Liver (tissue), 9 donors: Measurements from ENCODE around the gene STOX2. TPM values are rescaled to one million over a fixed set of nuclear protein-coding genes. Genes with fewer than 3 reads are reported as not detected.

Experiments
- DNase-seq: peaks from one replicate; pipeline ENCODE4 v3.0.0-alpha.2; 2017; ENCODE audit warnings: low spot score
- H3K27ac ChIP-seq, 2 donors: one replicate each; pipeline ENCODE4 v1.7.0; 2013; ENCODE audit warnings: inconsistent platforms in 2 of 2, low read length in 2 of 2, control low read depth in 1 of 2, low read depth in 1 of 2, mild to moderate bottlenecking in 1 of 2
- H3K27me3 ChIP-seq, 4 donors: one replicate each; pipeline versions ENCODE4 v1.6.1 to v1.7.0; 2013; ENCODE audit warnings: low read length in 3 of 4, inconsistent platforms in 1 of 4, mild to moderate bottlenecking in 1 of 4, moderate library complexity in 1 of 4; ENCODE audit not compliant: control insufficient read depth in 4 of 4, insufficient read depth in 4 of 4
- H3K36me3 ChIP-seq, 4 donors: one replicate each; pipeline versions ENCODE4 v1.6.1 to v1.7.0; 2013; ENCODE audit warnings: low read length in 3 of 4, mild to moderate bottlenecking in 3 of 4, low read depth in 1 of 4, moderate library complexity in 1 of 4; ENCODE audit not compliant: control insufficient read depth in 4 of 4, insufficient read depth in 3 of 4
- H3K4me1 ChIP-seq, 4 donors: one replicate each; pipeline versions ENCODE4 v1.6.1 to v1.7.0; 2013; ENCODE audit warnings: low read length in 3 of 4, mild to moderate bottlenecking in 3 of 4, moderate library complexity in 1 of 4; ENCODE audit not compliant: control insufficient read depth in 4 of 4, insufficient read depth in 4 of 4
- H3K4me3 ChIP-seq, 3 donors: one replicate each; pipeline versions ENCODE4 v1.6.1 to v1.7.0; 2013; ENCODE audit warnings: low read length in 3 of 3, control low read depth in 1 of 3, low read depth in 1 of 3, mild to moderate bottlenecking in 1 of 3
- H3K9ac ChIP-seq, 2 donors: one replicate each; pipeline ENCODE4 v1.7.0; 2013; ENCODE audit warnings: low read length in 2 of 2, mild to moderate bottlenecking in 2 of 2, moderate library complexity in 2 of 2, control low read depth in 1 of 2, low read depth in 1 of 2
- H3K9me3 ChIP-seq, 4 donors: one replicate each; pipeline versions ENCODE4 v1.6.1 to v1.7.0; 2013; ENCODE audit warnings: low read length in 3 of 4; ENCODE audit not compliant: control insufficient read depth in 4 of 4
- CTCF ChIP-seq: fragments of 150-350 bp; IDR thresholded peaks from 2 replicates; pipeline ENCODE4 v1.5.1; 2017; ENCODE audit warnings: improper control_type of control experiment, low read depth, low read length; ENCODE audit not compliant: missing input control
- EGR1 ChIP-seq, 2 donors: IDR thresholded peaks; 2 replicates each; pipeline ENCODE4 v1.6.1; 2016 to 2018; ENCODE audit warnings: antibody characterized with exemption in 2 of 2, low read depth in 2 of 2
- FOXA1 ChIP-seq: IDR thresholded peaks from 2 replicates; pipeline ENCODE4 v1.6.1; 2016; ENCODE audit warnings: antibody characterized with exemption
- FOXA2 ChIP-seq: IDR thresholded peaks from 2 replicates; pipeline ENCODE4 v1.6.1; 2016; ENCODE audit warnings: antibody characterized with exemption
- GABPA ChIP-seq, 2 donors: IDR thresholded peaks in 1 of 2; conservative IDR thresholded peaks in 1 of 2; 2 replicates each; pipeline ENCODE4 v1.6.1; 2016; ENCODE audit warnings: antibody characterized with exemption in 2 of 2, mild to moderate bottlenecking in 1 of 2, moderate library complexity in 1 of 2
- HNF4A ChIP-seq, 2 donors: conservative IDR thresholded peaks; 2 replicates each; pipeline ENCODE4 v1.6.1; 2016; ENCODE audit warnings: antibody characterized with exemption in 2 of 2, mild to moderate bottlenecking in 2 of 2
- JUND ChIP-seq, 2 donors: IDR thresholded peaks; 2 replicates each; pipeline ENCODE4 v1.6.1; 2016; ENCODE audit warnings: antibody characterized with exemption in 2 of 2
- NR2F2 ChIP-seq: IDR thresholded peaks from 2 replicates; pipeline ENCODE4 v1.6.1; 2016; ENCODE audit warnings: antibody characterized with exemption
- RAD21 ChIP-seq, 2 donors: IDR thresholded peaks; 2 replicates each; pipeline ENCODE4 v1.6.1; 2016; ENCODE audit warnings: antibody characterized with exemption in 2 of 2, mild to moderate bottlenecking in 2 of 2
- RXRA ChIP-seq, 2 donors: IDR thresholded peaks; 2 replicates each; pipeline ENCODE4 v1.6.1; 2017 to 2018; ENCODE audit warnings: antibody characterized with exemption in 2 of 2, mild to moderate bottlenecking in 1 of 2
- SP1 ChIP-seq: IDR thresholded peaks from 2 replicates; pipeline ENCODE4 v1.6.1; 2018; ENCODE audit warnings: antibody characterized with exemption, mild to moderate bottlenecking
- TAF1 ChIP-seq: conservative IDR thresholded peaks from 2 replicates; pipeline ENCODE4 v1.6.1; 2016; ENCODE audit warnings: antibody characterized with exemption, mild to moderate bottlenecking
- YY1 ChIP-seq: IDR thresholded peaks from 2 replicates; pipeline ENCODE4 v1.6.1; 2016; ENCODE audit warnings: antibody characterized with exemption, mild to moderate bottlenecking
- ZBTB33 ChIP-seq: IDR thresholded peaks from 2 replicates; pipeline ENCODE4 v1.6.1; 2016; ENCODE audit warnings: antibody characterized with exemption
- WGBS: extraction: QIAGEN DNeasy Blood & Tissue Kit; methylation state at CpG from one replicate; pipeline ENCODE4 v1.1.7; 2013; 5-methylcytosine and 5-hydroxymethylcytosine counted together
- polyA plus RNA-seq, 2 donors: library from polyadenylated mRNA; stranded (reverse) in 1 of 2; unstranded in 1 of 2; fragments of 200-250 nt in 1 of 2; fragments of >200 nt in 1 of 2; fragmentation: Nextera tagmentation in 1 of 2; extraction: Ambion mirVana in 1 of 2; gene quantifications; one replicate each; pipeline versions ENCODE4 v1.2.1 to v1.2.3, GENCODE V29; 2013 to 2015
- total RNA-seq, 2 donors: library from RNA; depleted of rRNA; stranded (reverse); fragments of >200 nt; gene quantifications; one replicate each; pipeline ENCODE4 v1.2.3, GENCODE V29; 2014
- TF ChIP-seq, protein P1 (sequence below): IDR thresholded peaks from 2 replicates; pipeline ENCODE4 v1.6.1; 2016; ENCODE audit warnings: antibody characterized with exemption
- donor health status: healthy.
- donor health status: healthy.
- donor health status: healthy.
- donor health status: healthy.
- donor health status: healthy.

STOX2 gene
- total and polyA plus RNA-seq, 4 donors: 1.4 to 12.6 (median 1.6) TPM

DNA sequence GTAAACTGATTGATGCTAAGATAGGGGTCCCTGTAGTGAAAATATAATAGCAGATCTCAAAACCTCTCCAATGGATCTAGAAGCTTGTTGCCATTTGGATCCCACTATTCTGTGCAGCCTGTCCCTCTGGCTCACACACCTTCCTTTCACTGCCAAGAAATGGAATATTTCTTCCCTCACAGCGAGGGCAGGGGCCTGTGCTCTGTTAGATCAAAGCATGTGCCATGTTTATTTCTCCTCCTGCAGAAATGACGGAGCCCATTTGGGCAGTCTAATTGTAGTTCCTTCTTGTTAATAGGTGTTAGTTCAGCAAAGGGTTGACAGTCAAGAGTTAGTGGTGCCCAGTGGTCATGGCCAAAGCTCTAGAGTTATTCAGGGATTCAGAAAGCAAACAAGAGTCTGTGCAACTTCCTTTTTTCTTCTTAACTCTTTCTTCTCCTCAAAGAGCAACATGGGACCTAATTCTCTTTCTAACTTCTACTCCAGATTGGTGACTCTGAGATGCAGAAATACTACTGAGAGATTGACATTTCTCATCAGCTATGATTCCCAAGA, 106.8 kb downstream of the STOX2 start:
- DNase-seq: no peak
- Histone ChIP-seq H3K9ac (no peak overlapping the region), H3K36me3 (peaks cover 0 to 5% (median 1%) of the 10 kb centered on the region in 4 donors), H3K9me3 (no peaks in the 10 kb centered on the region), H3K27me3 (no peaks in the 10 kb centered on the region), H3K4me1 (no peaks in the 10 kb centered on the region), H3K4me3 (no peak overlapping the region), H3K27ac (no peak overlapping the region)
- WGBS: 79% methylated on average over 2 of the region's 2 CpGs
- TF ChIP-seq YY1: no peak
- TF ChIP-seq GABPA (IDR thresholded peaks at IDR 0.05 in 1 of 2, conservative IDR thresholded peaks at IDR 0.05 in 1 of 2): no peak
- TF ChIP-seq FOXA1: no peak
- no peak for TF ChIP-seq CTCF
- no peak for TF ChIP-seq TAF1
- no peak for TF ChIP-seq RAD21 (IDR thresholded peaks at IDR 0.05)
- no peak for TF ChIP-seq SP1
- TF ChIP-seq ZBTB33: no peak
- no peak for TF ChIP-seq FOXA2
- TF ChIP-seq RXRA (IDR thresholded peaks at IDR 0.05): no peak
- TF ChIP-seq, protein P1, sequence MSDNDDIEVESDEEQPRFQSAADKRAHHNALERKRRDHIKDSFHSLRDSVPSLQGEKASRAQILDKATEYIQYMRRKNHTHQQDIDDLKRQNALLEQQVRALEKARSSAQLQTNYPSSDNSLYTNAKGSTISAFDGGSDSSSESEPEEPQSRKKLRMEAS: no peak
- no peak for TF ChIP-seq JUND (IDR thresholded peaks at IDR 0.05)
- no peak for TF ChIP-seq EGR1 (IDR thresholded peaks at IDR 0.05; ENCODE audit: low read depth in 2 of 2)
- no peak for TF ChIP-seq NR2F2
- TF ChIP-seq HNF4A (conservative IDR thresholded peaks at IDR 0.05): no peak

DNA sequence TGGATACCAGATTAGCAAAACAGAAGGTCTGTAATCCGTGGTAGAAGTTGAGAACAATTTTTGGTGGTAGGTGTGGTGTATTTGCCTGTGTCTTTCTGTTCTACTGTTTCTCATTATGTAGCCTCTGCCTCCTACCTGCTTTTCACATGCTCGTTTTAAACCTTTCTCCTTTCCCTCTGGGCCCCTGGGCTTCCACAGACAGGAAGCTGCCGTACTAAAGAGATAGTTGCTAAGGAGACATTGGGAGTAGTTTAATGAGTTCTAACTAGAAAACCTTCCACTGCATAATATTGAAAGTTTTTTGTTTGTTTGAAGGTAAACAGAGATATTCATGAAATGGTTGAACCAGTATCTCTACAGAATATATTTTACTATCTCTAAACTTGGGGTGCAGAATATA, 107.8 kb downstream of the STOX2 start:
- Histone ChIP-seq H3K9me3 (no peaks in the 10 kb centered on the region), H3K27ac (no peak overlapping the region), H3K36me3 (peaks cover 0 to 5% (median 1%) of the 10 kb centered on the region in 4 donors), H3K27me3 (no peaks in the 10 kb centered on the region), H3K9ac (no peak overlapping the region), H3K4me3 (no peak overlapping the region), H3K4me1 (no peaks in the 10 kb centered on the region)
- WGBS: 64% methylated on average over 3 of the region's 3 CpGs
- no peak for DNase-seq
- no peak for TF ChIP-seq NR2F2
- TF ChIP-seq YY1: no peak
- no peak for TF ChIP-seq ZBTB33
- no peak for TF ChIP-seq FOXA1
